AG04450 (cell line): Measurements from ENCODE around the gene FAM186B. TPM values are rescaled to one million over a fixed set of nuclear protein-coding genes. Genes with fewer than 3 reads are reported as not detected.
A peak's percentile ranks its signal among the peaks of the same experiment; 100 is the strongest.

Experiments
- CTCF ChIA-PET: fragments of 300-600, 350-600 bp; formaldehyde crosslinking; extraction: SDS; loops from one replicate; lab custom pipeline; 2022; ENCODE audit warnings: antibody characterized with exemption, inconsistent platforms; lab: Charles Lee
- POLR2A ChIA-PET: fragments of 350-600 bp; formaldehyde crosslinking; extraction: SDS; loops from one replicate; lab custom pipeline; 2021; ENCODE audit warnings: antibody characterized with exemption, inconsistent platforms; lab: Yijun Ruan, JAX
- DNase-seq: peaks from one replicate; pipeline ENCODE4 v3.0.0-alpha.2; 2011; ENCODE audit warnings: low read depth, low spot score
- H3K27ac ChIP-seq: one replicate; pipeline ENCODE4 v1.5.1; 2012; ENCODE audit warnings: low read depth, low read length, control low read depth
- H3K27me3 ChIP-seq: one replicate; pipeline ENCODE4 v1.6.0; 2012; ENCODE audit warnings: low read length; ENCODE audit not compliant: control insufficient read depth, insufficient read depth
- H3K4me3 ChIP-seq: 2 replicates; pipeline ENCODE4 v1.5.1; 2011; ENCODE audit warnings: mild to moderate bottlenecking, low read depth, low read length, control low read depth
- H3K9me3 ChIP-seq: 2 replicates; pipeline ENCODE4 v1.5.1; 2012; ENCODE audit warnings: low read length; ENCODE audit not compliant: control insufficient read depth, insufficient read depth
- CTCF ChIP-seq: IDR thresholded peaks from 2 replicates; pipeline ENCODE4 v1.5.1; 2011; ENCODE audit warnings: low read depth, low read length, control low read depth, inconsistent platforms
- polyA plus RNA-seq: library from polyadenylated mRNA; depleted of rRNA; stranded (reverse); fragments of >200 nt; gene quantifications from 2 replicates; pipeline ENCODE4 v1.2.3, GENCODE V29; 2011

The FAM186B gene
- polyA plus RNA-seq, 1 experiment = 0.05 TPM

- DNase-seq = no peak
- H3K9me3 ChIP-seq = no peaks in the 10 kb centered on the region
- H3K27ac ChIP-seq = no peak overlapping the region
- no peak for TF ChIP-seq CTCF
- ChIA-PET POLR2A (interaction anchor here (0.7 to 1.7 kb wide), 2 partner anchors 60 to 251 kb away, joined by 4 to 7 read pairs; no protein-coding TSS in a partner anchor), CTCF (interaction anchor here (0.6 to 3.8 kb wide), 5 partner anchors 47 to 632 kb away, joined by 3 to 76 read pairs (median 3); no protein-coding TSS in a partner anchor)
- H3K4me3 ChIP-seq = no peak overlapping the region
- H3K27me3 ChIP-seq = no peaks in the 10 kb centered on the region
These were observed 40.9 kb upstream of the FAM186B start for GRCh38 chr12:49646331-49646830.

GRCh38 chr12:49645146-49646039, 40.0 kb upstream of the FAM186B start:
- Histone ChIP-seq H3K27me3 (no peaks in the 10 kb centered on the region), H3K4me3 (no peak overlapping the region), H3K9me3 (no peaks in the 10 kb centered on the region), H3K27ac (no peak overlapping the region)
- no peak for DNase-seq
- TF ChIP-seq CTCF = no peak
- ChIA-PET POLR2A (interaction anchor here (0.6 kb wide), 1 partner anchor 96 kb away, joined by 3 read pairs; no protein-coding TSS in a partner anchor), CTCF (interaction anchor here (0.5 to 3.8 kb wide), 22 partner anchors 9 to 663 kb away, joined by 3 to 76 read pairs (median 3); partner anchors contain the start of gene TMBIM6)

GRCh38 chr12:49644620-49644994, 39.2 kb upstream of the FAM186B start:
- TF ChIP-seq CTCF = peak; percentile 99
- CTCF ChIA-PET = interaction anchor here (0.6 to 3.8 kb wide), 20 partner anchors 8 to 662 kb away, joined by 3 to 76 read pairs (median 4); partner anchors contain the start of gene TMBIM6
- peak; percentile 54 for DNase-seq

GRCh38 chr12:49643961-49644619, 38.7 kb upstream of the FAM186B start:
- no peak for TF ChIP-seq CTCF
- H3K9me3 ChIP-seq = no peaks in the 10 kb centered on the region
- H3K4me3 ChIP-seq = no peak overlapping the region
- DNase-seq = no peak
- H3K27ac ChIP-seq = no peak overlapping the region
- POLR2A ChIA-PET = interaction anchor here (1.2 to 3.1 kb wide), 2 partner anchors 30 to 97 kb away, joined by 3 to 7 read pairs; partner anchors contain the start of gene TMBIM6
- CTCF ChIA-PET = interaction anchor here (0.6 to 3.8 kb wide), 9 partner anchors 11 to 108 kb away, joined by 3 to 76 read pairs (median 11); partner anchors contain the start of gene TMBIM6
- H3K27me3 ChIP-seq = no peaks in the 10 kb centered on the region

More at GRCh38 chr12:49644620-49644994, 39.2 kb upstream of the FAM186B start:
- Histone ChIP-seq H3K4me3 (no peak overlapping the region), H3K9me3 (no peaks in the 10 kb centered on the region), H3K27ac (no peak overlapping the region), H3K27me3 (no peaks in the 10 kb centered on the region)
- POLR2A ChIA-PET = interaction anchor here (0.6 to 1.2 kb wide), 2 partner anchors 29 to 96 kb away, joined by 3 read pairs; no protein-coding TSS in a partner anchor
